Liver (tissue), 9 donors: Measurements from ENCODE around the gene CARMIL1. TPM values are rescaled to one million over a fixed set of nuclear protein-coding genes. Genes with fewer than 3 reads are reported as not detected.

Experiments
- DNase-seq: peaks from one replicate; pipeline ENCODE4 v3.0.0-alpha.2; 2017; ENCODE audit warnings: low spot score
- H3K27ac ChIP-seq, 2 donors: one replicate each; pipeline ENCODE4 v1.7.0; 2013; ENCODE audit warnings: inconsistent platforms in 2 of 2, low read length in 2 of 2, control low read depth in 1 of 2, low read depth in 1 of 2, mild to moderate bottlenecking in 1 of 2
- H3K27me3 ChIP-seq, 4 donors: one replicate each; pipeline versions ENCODE4 v1.6.1 to v1.7.0; 2013; ENCODE audit warnings: low read length in 3 of 4, inconsistent platforms in 1 of 4, mild to moderate bottlenecking in 1 of 4, moderate library complexity in 1 of 4; ENCODE audit not compliant: control insufficient read depth in 4 of 4, insufficient read depth in 4 of 4
- H3K36me3 ChIP-seq, 4 donors: one replicate each; pipeline versions ENCODE4 v1.6.1 to v1.7.0; 2013; ENCODE audit warnings: low read length in 3 of 4, mild to moderate bottlenecking in 3 of 4, low read depth in 1 of 4, moderate library complexity in 1 of 4; ENCODE audit not compliant: control insufficient read depth in 4 of 4, insufficient read depth in 3 of 4
- H3K4me1 ChIP-seq, 4 donors: one replicate each; pipeline versions ENCODE4 v1.6.1 to v1.7.0; 2013; ENCODE audit warnings: low read length in 3 of 4, mild to moderate bottlenecking in 3 of 4, moderate library complexity in 1 of 4; ENCODE audit not compliant: control insufficient read depth in 4 of 4, insufficient read depth in 4 of 4
- H3K4me3 ChIP-seq, 3 donors: one replicate each; pipeline versions ENCODE4 v1.6.1 to v1.7.0; 2013; ENCODE audit warnings: low read length in 3 of 3, control low read depth in 1 of 3, low read depth in 1 of 3, mild to moderate bottlenecking in 1 of 3
- H3K9ac ChIP-seq, 2 donors: one replicate each; pipeline ENCODE4 v1.7.0; 2013; ENCODE audit warnings: low read length in 2 of 2, mild to moderate bottlenecking in 2 of 2, moderate library complexity in 2 of 2, control low read depth in 1 of 2, low read depth in 1 of 2
- H3K9me3 ChIP-seq, 4 donors: one replicate each; pipeline versions ENCODE4 v1.6.1 to v1.7.0; 2013; ENCODE audit warnings: low read length in 3 of 4; ENCODE audit not compliant: control insufficient read depth in 4 of 4
- EGR1 ChIP-seq, 2 donors: IDR thresholded peaks; 2 replicates each; pipeline ENCODE4 v1.6.1; 2016 to 2018; ENCODE audit warnings: antibody characterized with exemption in 2 of 2, low read depth in 2 of 2
- FOXA1 ChIP-seq: IDR thresholded peaks from 2 replicates; pipeline ENCODE4 v1.6.1; 2016; ENCODE audit warnings: antibody characterized with exemption
- FOXA2 ChIP-seq: IDR thresholded peaks from 2 replicates; pipeline ENCODE4 v1.6.1; 2016; ENCODE audit warnings: antibody characterized with exemption
- GABPA ChIP-seq, 2 donors: IDR thresholded peaks in 1 of 2; conservative IDR thresholded peaks in 1 of 2; 2 replicates each; pipeline ENCODE4 v1.6.1; 2016; ENCODE audit warnings: antibody characterized with exemption in 2 of 2, mild to moderate bottlenecking in 1 of 2, moderate library complexity in 1 of 2
- HNF4A ChIP-seq, 2 donors: conservative IDR thresholded peaks; 2 replicates each; pipeline ENCODE4 v1.6.1; 2016; ENCODE audit warnings: antibody characterized with exemption in 2 of 2, mild to moderate bottlenecking in 2 of 2
- HNF4G ChIP-seq: IDR thresholded peaks from 2 replicates; pipeline ENCODE4 v1.6.1; 2016; ENCODE audit warnings: antibody characterized with exemption
- JUND ChIP-seq, 2 donors: IDR thresholded peaks; 2 replicates each; pipeline ENCODE4 v1.6.1; 2016; ENCODE audit warnings: antibody characterized with exemption in 2 of 2
- NR2F2 ChIP-seq: IDR thresholded peaks from 2 replicates; pipeline ENCODE4 v1.6.1; 2016; ENCODE audit warnings: antibody characterized with exemption
- RAD21 ChIP-seq, 2 donors: IDR thresholded peaks; 2 replicates each; pipeline ENCODE4 v1.6.1; 2016; ENCODE audit warnings: antibody characterized with exemption in 2 of 2, mild to moderate bottlenecking in 2 of 2
- RXRA ChIP-seq, 2 donors: IDR thresholded peaks; 2 replicates each; pipeline ENCODE4 v1.6.1; 2017 to 2018; ENCODE audit warnings: antibody characterized with exemption in 2 of 2, mild to moderate bottlenecking in 1 of 2
- SP1 ChIP-seq: IDR thresholded peaks from 2 replicates; pipeline ENCODE4 v1.6.1; 2018; ENCODE audit warnings: antibody characterized with exemption, mild to moderate bottlenecking
- TAF1 ChIP-seq: conservative IDR thresholded peaks from 2 replicates; pipeline ENCODE4 v1.6.1; 2016; ENCODE audit warnings: antibody characterized with exemption, mild to moderate bottlenecking
- YY1 ChIP-seq: IDR thresholded peaks from 2 replicates; pipeline ENCODE4 v1.6.1; 2016; ENCODE audit warnings: antibody characterized with exemption, mild to moderate bottlenecking
- WGBS: extraction: QIAGEN DNeasy Blood & Tissue Kit; methylation state at CpG from one replicate; pipeline ENCODE4 v1.1.7; 2013; 5-methylcytosine and 5-hydroxymethylcytosine counted together
- polyA plus RNA-seq, 2 donors: library from polyadenylated mRNA; stranded (reverse) in 1 of 2; unstranded in 1 of 2; fragments of 200-250 nt in 1 of 2; fragments of >200 nt in 1 of 2; fragmentation: Nextera tagmentation in 1 of 2; extraction: Ambion mirVana in 1 of 2; gene quantifications; one replicate each; pipeline versions ENCODE4 v1.2.1 to v1.2.3, GENCODE V29; 2013 to 2015
- total RNA-seq, 2 donors: library from RNA; depleted of rRNA; stranded (reverse); fragments of >200 nt; gene quantifications; one replicate each; pipeline ENCODE4 v1.2.3, GENCODE V29; 2014
- TF ChIP-seq, protein P1 (sequence below): fragments of 150-350 bp; IDR thresholded peaks from 2 replicates; pipeline ENCODE4 v1.5.1; 2017; ENCODE audit warnings: improper control_type of control experiment, low read depth, low read length; ENCODE audit not compliant: missing input control
- TF ChIP-seq, protein P2 (sequence below): IDR thresholded peaks from 2 replicates; pipeline ENCODE4 v1.6.1; 2016; ENCODE audit warnings: antibody characterized with exemption
- TF ChIP-seq, protein P3 (sequence below): IDR thresholded peaks from 2 replicates; pipeline ENCODE4 v1.6.1; 2016; ENCODE audit warnings: antibody characterized with exemption
- TF ChIP-seq, protein P4 (sequence below): IDR thresholded peaks from 2 replicates; pipeline ENCODE4 v1.6.1; 2016; ENCODE audit warnings: antibody characterized with exemption, mild to moderate bottlenecking
- TF ChIP-seq, protein P5 (sequence below): IDR thresholded peaks from 2 replicates; pipeline ENCODE4 v1.6.1; 2016; ENCODE audit warnings: antibody characterized with exemption
- donor health status: healthy.
- donor health status: healthy.
- donor health status: healthy.
- donor health status: healthy.
- donor health status: healthy.

CARMIL1 gene
- total and polyA plus RNA-seq, 4 donors, result 1.4 to 9.5 (median 3.5) TPM

DNA sequence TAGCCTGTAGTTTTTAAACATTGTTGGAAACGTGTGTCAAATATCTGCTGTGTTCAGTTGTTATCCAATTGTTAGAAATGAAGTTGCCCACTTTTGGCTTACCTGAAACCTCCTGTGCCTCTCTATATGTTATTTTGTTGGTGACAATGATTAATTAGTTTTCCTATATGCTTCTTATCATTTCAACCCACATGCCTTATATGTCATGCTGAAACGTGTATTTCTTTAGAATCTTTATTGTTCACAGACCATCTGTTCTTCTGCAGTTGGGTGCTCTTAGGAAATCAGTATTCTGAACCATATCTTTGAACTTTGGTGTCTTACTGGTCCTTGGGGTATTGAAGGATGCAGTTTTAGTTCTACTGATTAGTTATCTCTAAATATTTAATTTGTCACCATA lies 281.7 kb downstream of the CARMIL1 start:
- WGBS, result 75% methylated on average over 2 of the region's 2 CpGs
- no peak for DNase-seq
- Histone ChIP-seq H3K4me1 (no peaks in the 10 kb centered on the region), H3K36me3 (no peaks in the 10 kb centered on the region), H3K9ac (no peak overlapping the region), H3K27me3 (no peaks in the 10 kb centered on the region), H3K9me3 (no peaks in the 10 kb centered on the region), H3K4me3 (no peak overlapping the region), H3K27ac (no peak overlapping the region)
- TF ChIP-seq RXRA (IDR thresholded peaks at IDR 0.05) (no peak), GABPA (IDR thresholded peaks at IDR 0.05 in 1 of 2, conservative IDR thresholded peaks at IDR 0.05 in 1 of 2) (no peak), HNF4G (no peak), YY1 (no peak), FOXA2 (no peak), TAF1 (no peak)
- TF ChIP-seq, protein P1, sequence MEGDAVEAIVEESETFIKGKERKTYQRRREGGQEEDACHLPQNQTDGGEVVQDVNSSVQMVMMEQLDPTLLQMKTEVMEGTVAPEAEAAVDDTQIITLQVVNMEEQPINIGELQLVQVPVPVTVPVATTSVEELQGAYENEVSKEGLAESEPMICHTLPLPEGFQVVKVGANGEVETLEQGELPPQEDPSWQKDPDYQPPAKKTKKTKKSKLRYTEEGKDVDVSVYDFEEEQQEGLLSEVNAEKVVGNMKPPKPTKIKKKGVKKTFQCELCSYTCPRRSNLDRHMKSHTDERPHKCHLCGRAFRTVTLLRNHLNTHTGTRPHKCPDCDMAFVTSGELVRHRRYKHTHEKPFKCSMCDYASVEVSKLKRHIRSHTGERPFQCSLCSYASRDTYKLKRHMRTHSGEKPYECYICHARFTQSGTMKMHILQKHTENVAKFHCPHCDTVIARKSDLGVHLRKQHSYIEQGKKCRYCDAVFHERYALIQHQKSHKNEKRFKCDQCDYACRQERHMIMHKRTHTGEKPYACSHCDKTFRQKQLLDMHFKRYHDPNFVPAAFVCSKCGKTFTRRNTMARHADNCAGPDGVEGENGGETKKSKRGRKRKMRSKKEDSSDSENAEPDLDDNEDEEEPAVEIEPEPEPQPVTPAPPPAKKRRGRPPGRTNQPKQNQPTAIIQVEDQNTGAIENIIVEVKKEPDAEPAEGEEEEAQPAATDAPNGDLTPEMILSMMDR, result no peak
- TF ChIP-seq, protein P2, sequence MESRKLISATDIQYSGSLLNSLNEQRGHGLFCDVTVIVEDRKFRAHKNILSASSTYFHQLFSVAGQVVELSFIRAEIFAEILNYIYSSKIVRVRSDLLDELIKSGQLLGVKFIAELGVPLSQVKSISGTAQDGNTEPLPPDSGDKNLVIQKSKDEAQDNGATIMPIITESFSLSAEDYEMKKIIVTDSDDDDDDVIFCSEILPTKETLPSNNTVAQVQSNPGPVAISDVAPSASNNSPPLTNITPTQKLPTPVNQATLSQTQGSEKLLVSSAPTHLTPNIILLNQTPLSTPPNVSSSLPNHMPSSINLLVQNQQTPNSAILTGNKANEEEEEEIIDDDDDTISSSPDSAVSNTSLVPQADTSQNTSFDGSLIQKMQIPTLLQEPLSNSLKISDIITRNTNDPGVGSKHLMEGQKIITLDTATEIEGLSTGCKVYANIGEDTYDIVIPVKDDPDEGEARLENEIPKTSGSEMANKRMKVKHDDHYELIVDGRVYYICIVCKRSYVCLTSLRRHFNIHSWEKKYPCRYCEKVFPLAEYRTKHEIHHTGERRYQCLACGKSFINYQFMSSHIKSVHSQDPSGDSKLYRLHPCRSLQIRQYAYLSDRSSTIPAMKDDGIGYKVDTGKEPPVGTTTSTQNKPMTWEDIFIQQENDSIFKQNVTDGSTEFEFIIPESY, result no peak
- TF ChIP-seq, protein P3, sequence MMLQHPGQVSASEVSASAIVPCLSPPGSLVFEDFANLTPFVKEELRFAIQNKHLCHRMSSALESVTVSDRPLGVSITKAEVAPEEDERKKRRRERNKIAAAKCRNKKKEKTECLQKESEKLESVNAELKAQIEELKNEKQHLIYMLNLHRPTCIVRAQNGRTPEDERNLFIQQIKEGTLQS, result no peak

DNA sequence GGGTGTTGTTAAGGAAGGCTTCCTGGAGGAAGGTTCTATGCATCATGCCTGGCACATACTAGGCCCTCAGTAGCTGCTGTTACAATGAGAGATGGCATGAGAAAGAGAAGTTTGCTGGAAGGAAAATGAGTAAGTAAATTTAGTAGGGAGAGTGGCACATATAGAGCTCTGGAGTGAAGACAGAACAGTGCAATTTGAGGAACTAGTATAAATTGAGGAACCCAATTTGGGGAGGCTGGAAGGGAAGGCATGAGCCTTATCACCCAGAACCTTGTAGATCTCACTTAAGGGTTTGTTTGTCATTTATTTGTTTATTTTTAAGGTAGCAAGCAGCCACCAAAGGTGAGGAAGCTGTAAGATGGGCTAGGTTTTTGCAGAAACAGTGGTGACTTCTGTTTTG lies 285.8 kb downstream of the CARMIL1 start:
- Histone ChIP-seq H3K27ac (no peak overlapping the region), H3K9me3 (no peaks in the 10 kb centered on the region), H3K9ac (no peak overlapping the region), H3K36me3 (no peaks in the 10 kb centered on the region), H3K27me3 (no peaks in the 10 kb centered on the region), H3K4me3 (no peak overlapping the region), H3K4me1 (no peaks in the 10 kb centered on the region)
- DNase-seq, result no peak
- TF ChIP-seq HNF4A (conservative IDR thresholded peaks at IDR 0.05), result no peak
- no peak for TF ChIP-seq NR2F2
- TF ChIP-seq, protein P4, sequence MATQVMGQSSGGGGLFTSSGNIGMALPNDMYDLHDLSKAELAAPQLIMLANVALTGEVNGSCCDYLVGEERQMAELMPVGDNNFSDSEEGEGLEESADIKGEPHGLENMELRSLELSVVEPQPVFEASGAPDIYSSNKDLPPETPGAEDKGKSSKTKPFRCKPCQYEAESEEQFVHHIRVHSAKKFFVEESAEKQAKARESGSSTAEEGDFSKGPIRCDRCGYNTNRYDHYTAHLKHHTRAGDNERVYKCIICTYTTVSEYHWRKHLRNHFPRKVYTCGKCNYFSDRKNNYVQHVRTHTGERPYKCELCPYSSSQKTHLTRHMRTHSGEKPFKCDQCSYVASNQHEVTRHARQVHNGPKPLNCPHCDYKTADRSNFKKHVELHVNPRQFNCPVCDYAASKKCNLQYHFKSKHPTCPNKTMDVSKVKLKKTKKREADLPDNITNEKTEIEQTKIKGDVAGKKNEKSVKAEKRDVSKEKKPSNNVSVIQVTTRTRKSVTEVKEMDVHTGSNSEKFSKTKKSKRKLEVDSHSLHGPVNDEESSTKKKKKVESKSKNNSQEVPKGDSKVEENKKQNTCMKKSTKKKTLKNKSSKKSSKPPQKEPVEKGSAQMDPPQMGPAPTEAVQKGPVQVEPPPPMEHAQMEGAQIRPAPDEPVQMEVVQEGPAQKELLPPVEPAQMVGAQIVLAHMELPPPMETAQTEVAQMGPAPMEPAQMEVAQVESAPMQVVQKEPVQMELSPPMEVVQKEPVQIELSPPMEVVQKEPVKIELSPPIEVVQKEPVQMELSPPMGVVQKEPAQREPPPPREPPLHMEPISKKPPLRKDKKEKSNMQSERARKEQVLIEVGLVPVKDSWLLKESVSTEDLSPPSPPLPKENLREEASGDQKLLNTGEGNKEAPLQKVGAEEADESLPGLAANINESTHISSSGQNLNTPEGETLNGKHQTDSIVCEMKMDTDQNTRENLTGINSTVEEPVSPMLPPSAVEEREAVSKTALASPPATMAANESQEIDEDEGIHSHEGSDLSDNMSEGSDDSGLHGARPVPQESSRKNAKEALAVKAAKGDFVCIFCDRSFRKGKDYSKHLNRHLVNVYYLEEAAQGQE, result no peak
- no peak for TF ChIP-seq SP1
- no peak for TF ChIP-seq RAD21 (IDR thresholded peaks at IDR 0.05)
- TF ChIP-seq, protein P1, result no peak
- no peak for TF ChIP-seq FOXA2
- TF ChIP-seq GABPA (IDR thresholded peaks at IDR 0.05 in 1 of 2, conservative IDR thresholded peaks at IDR 0.05 in 1 of 2), result no peak
- TF ChIP-seq, protein P5, sequence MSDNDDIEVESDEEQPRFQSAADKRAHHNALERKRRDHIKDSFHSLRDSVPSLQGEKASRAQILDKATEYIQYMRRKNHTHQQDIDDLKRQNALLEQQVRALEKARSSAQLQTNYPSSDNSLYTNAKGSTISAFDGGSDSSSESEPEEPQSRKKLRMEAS, result no peak
- no peak for TF ChIP-seq FOXA1
- no peak for TF ChIP-seq JUND (IDR thresholded peaks at IDR 0.05)
- no peak for TF ChIP-seq RXRA (IDR thresholded peaks at IDR 0.05)
- no peak for TF ChIP-seq YY1
- TF ChIP-seq, protein P3, result no peak
- no peak for TF ChIP-seq EGR1 (IDR thresholded peaks at IDR 0.05; ENCODE audit: low read depth in 2 of 2)
- TF ChIP-seq, protein P2, result no peak
